OCI-LY1 (cell line): Measurements from ENCODE around the gene SLC9A9.

ENCODE experiments used
- CTCF ChIP-seq: fragments of 200-600 bp; sonication (generic), shearing (Covaris generic); IDR thresholded peaks from 2 replicates; pipeline ENCODE4 v1.5.1; 2017; ENCODE audit warnings: mild to moderate bottlenecking, antibody characterized with exemption, low read length, moderate library complexity, mixed read lengths
- EZH2 ChIP-seq: fragments of 200-600 bp; sonication (generic), shearing (Covaris generic); IDR thresholded peaks from 2 replicates; pipeline ENCODE4 v1.8.0; 2017; ENCODE audit warnings: borderline replicate concordance, mixed run types, mild to moderate bottlenecking, antibody characterized with exemption, low read length, moderate library complexity, mixed read lengths

- TF ChIP-seq CTCF, result no peak
- no peak for TF ChIP-seq EZH2
Measured at GRCh38 chr3:143269741-143270140, 578.5 kb downstream of the SLC9A9 start.
